Measurements from ENCODE around the gene PCDHB14.
"Not testable (repeated sequence)": the region's sequence is repeated elsewhere in the genome, so short reads cannot be mapped to it uniquely, and the experiment has no call there.

The PCDHB14 gene

DNA sequence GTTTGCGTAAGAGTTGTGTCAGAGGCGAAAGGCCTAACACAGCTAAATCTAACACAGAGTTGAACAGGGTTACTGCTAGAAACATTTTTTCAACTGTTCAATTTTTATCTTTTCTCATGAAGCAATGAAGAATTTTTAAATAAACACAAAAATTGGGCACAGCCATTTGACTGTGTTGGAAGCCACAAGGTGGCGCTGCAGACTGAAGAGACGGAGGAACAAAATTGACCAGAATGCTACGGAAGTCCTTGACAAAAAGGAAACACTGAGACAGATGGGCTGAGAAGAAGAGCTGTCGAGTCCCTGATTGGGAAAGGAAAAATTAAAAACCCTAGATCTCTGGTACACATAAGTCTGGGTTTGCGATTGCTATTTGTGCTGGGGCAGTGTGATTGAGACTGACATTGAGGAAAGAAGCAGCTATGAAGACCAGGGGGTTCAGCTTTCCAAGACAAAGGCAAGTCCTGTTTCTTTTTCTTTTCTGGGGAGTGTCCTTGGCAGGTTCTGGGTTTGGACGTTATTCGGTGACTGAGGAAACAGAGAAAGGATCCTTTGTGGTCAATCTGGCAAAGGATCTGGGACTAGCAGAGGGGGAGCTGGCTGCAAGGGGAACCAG, 36.1 kb upstream of the PCDHB14 start, which contains the start of gene PCDHB9:
Gene PCDHB9 (plus strand): TSS at position 265 of the 616 bp plus-strand sequence. CDS start 158 bp downstream, at position 423.
- peak within 1 kb of the TSS; percentile 15 to 53 (median 42) for H3K4me3 ChIP-seq (ENCODE audit: low read depth in 1 of 5, low read length in 5 of 5)
- peaks cover 0 to 6% (median 0%) of the 10 kb centered on the region in 5 donors for H3K27me3 ChIP-seq (ENCODE audit: control insufficient read depth in 5 of 5, insufficient read depth in 4 of 5, low read length in 5 of 5)

DNA sequence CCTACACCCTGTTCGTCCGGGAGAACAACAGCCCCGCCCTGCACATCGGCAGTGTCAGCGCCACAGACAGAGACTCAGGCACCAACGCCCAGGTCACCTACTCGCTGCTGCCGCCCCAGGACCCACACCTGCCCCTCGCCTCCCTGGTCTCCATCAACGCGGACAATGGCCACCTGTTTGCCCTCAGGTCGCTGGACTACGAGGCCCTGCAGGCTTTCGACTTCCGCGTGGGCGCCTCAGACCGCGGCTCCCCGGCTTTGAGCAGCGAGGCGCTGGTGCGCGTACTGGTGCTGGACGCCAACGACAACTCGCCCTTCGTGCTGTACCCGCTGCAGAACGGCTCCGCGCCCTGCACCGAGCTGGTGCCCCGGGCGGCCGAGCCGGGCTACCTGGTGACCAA, 34.5 kb upstream of the PCDHB14 start:
- peaks cover 11 to 43% (median 24%) of the 10 kb centered on the region in 5 donors for H3K9me3 ChIP-seq (ENCODE audit: control insufficient read depth in 5 of 5, low read length in 5 of 5)
- not testable (repeated sequence) for H3K27me3 ChIP-seq (ENCODE audit: control insufficient read depth in 5 of 5, insufficient read depth in 4 of 5, low read length in 5 of 5); H3K9ac ChIP-seq (ENCODE audit: low read length in 5 of 5); H3K27ac ChIP-seq (ENCODE audit: low read depth, low read length); H3K4me1 ChIP-seq (ENCODE audit: control insufficient read depth in 5 of 5, insufficient read depth in 5 of 5, low read length in 5 of 5); H3K36me3 ChIP-seq (ENCODE audit: control insufficient read depth in 5 of 5, insufficient read depth in 5 of 5, low read length in 5 of 5)
- peak overlapping the region in 2 of 5 donors; percentile 26 to 33 for H3K4me3 ChIP-seq (ENCODE audit: low read depth in 1 of 5, low read length in 5 of 5)

More for the DNA sequence above, 36.1 kb upstream of the PCDHB14 start, which contains the start of gene PCDHB9:
- Histone ChIP-seq H3K36me3 (ENCODE audit: control insufficient read depth in 5 of 5, insufficient read depth in 5 of 5, low read length in 5 of 5) (no peaks in the 10 kb centered on the region), H3K4me1 (ENCODE audit: control insufficient read depth in 5 of 5, insufficient read depth in 5 of 5, low read length in 5 of 5) (peaks cover 0 to 11% (median 4%) of the 10 kb centered on the region in 5 donors), H3K27ac (ENCODE audit: low read depth, low read length) (no peak within 1 kb of the TSS), H3K9me3 (ENCODE audit: control insufficient read depth in 5 of 5, low read length in 5 of 5) (peaks cover 5 to 42% (median 19%) of the 10 kb centered on the region in 5 donors), H3K9ac (ENCODE audit: low read length in 5 of 5) (no peak within 1 kb of the TSS)

DNA sequence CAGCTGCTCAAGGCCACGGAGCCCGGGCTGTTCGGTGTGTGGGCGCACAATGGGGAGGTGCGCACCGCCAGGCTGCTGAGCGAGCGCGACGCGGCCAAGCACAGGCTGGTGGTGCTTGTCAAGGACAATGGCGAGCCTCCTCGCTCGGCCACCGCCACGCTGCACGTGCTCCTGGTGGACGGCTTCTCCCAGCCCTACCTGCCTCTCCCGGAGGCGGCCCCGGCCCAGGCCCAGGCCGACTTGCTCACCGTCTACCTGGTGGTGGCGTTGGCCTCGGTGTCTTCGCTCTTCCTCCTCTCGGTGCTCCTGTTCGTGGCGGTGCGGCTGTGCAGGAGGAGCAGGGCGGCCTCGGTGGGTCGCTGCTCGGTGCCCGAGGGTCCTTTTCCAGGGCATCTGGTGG, 34.0 kb upstream of the PCDHB14 start:
- H3K9ac ChIP-seq (ENCODE audit: low read length in 5 of 5); H3K27ac ChIP-seq (ENCODE audit: low read depth, low read length); H3K4me3 ChIP-seq (ENCODE audit: low read depth in 1 of 5, low read length in 5 of 5); H3K4me1 ChIP-seq (ENCODE audit: control insufficient read depth in 5 of 5, insufficient read depth in 5 of 5, low read length in 5 of 5); H3K36me3 ChIP-seq (ENCODE audit: control insufficient read depth in 5 of 5, insufficient read depth in 5 of 5, low read length in 5 of 5); H3K27me3 ChIP-seq (ENCODE audit: control insufficient read depth in 5 of 5, insufficient read depth in 4 of 5, low read length in 5 of 5): not testable (repeated sequence)
- peaks cover 11 to 42% (median 23%) of the 10 kb centered on the region in 5 donors for H3K9me3 ChIP-seq (ENCODE audit: control insufficient read depth in 5 of 5, low read length in 5 of 5)

DNA sequence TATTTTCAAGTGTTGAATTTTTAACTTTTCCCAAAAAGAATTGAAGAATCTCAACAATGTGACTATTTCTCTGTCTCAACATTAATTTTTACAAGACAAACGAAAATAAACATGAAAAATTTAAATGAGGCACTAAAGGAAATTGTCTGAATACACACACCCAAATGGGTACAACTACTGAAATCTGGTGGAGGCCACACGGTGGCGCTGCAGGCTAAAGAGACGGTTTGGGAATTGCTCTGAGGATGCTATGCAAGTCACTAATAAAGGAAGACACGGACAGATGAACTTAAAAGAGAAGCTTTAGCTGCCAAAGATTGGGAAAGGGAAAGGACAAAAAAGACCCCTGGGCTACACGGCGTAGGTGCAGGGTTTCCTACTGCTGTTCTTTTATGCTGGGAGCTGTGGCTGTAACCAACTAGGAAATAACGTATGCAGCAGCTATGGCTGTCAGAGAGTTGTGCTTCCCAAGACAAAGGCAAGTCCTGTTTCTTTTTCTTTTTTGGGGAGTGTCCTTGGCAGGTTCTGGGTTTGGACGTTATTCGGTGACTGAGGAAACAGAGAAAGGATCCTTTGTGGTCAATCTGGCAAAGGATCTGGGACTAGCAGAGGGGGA, 30.9 kb upstream of the PCDHB14 start, which contains the start of gene PCDHB10:
Gene PCDHB10 (plus strand): TSS at position 244 of the 616 bp plus-strand sequence. CDS start 200 bp downstream, at position 444.
- H3K36me3 ChIP-seq (ENCODE audit: control insufficient read depth in 5 of 5, insufficient read depth in 5 of 5, low read length in 5 of 5), result no peaks in the 10 kb centered on the region
- H3K9ac ChIP-seq (ENCODE audit: low read length in 5 of 5), result no peak within 1 kb of the TSS
- peaks cover 0 to 3% (median 0%) of the 10 kb centered on the region in 5 donors for H3K27me3 ChIP-seq (ENCODE audit: control insufficient read depth in 5 of 5, insufficient read depth in 4 of 5, low read length in 5 of 5)
- H3K4me1 ChIP-seq (ENCODE audit: control insufficient read depth in 5 of 5, insufficient read depth in 5 of 5, low read length in 5 of 5), result peaks cover 0 to under 1% (median 0%) of the 10 kb centered on the region in 5 donors
- H3K27ac ChIP-seq (ENCODE audit: low read depth, low read length), result no peak within 1 kb of the TSS
- peaks cover 19 to 45% (median 34%) of the 10 kb centered on the region in 5 donors for H3K9me3 ChIP-seq (ENCODE audit: control insufficient read depth in 5 of 5, low read length in 5 of 5)
- peak within 1 kb of the TSS; percentile 8 to 40 (median 33) for H3K4me3 ChIP-seq (ENCODE audit: low read depth in 1 of 5, low read length in 5 of 5)

DNA sequence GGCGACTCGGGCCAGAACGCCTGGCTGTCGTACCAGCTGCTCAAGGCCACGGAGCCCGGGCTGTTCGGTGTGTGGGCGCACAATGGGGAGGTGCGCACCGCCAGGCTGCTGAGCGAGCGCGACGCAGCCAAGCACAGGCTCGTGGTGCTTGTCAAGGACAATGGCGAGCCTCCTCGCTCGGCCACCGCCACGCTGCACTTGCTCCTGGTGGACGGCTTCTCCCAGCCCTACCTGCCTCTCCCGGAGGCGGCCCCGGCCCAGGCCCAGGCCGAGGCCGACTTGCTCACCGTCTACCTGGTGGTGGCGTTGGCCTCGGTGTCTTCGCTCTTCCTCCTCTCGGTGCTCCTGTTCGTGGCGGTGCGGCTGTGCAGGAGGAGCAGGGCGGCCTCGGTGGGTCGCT, 28.8 kb upstream of the PCDHB14 start:
- not testable (repeated sequence) for H3K27me3 ChIP-seq (ENCODE audit: control insufficient read depth in 5 of 5, insufficient read depth in 4 of 5, low read length in 5 of 5); H3K4me1 ChIP-seq (ENCODE audit: control insufficient read depth in 5 of 5, insufficient read depth in 5 of 5, low read length in 5 of 5); H3K27ac ChIP-seq (ENCODE audit: low read depth, low read length); H3K36me3 ChIP-seq (ENCODE audit: control insufficient read depth in 5 of 5, insufficient read depth in 5 of 5, low read length in 5 of 5); H3K4me3 ChIP-seq (ENCODE audit: low read depth in 1 of 5, low read length in 5 of 5); H3K9ac ChIP-seq (ENCODE audit: low read length in 5 of 5)
- H3K9me3 ChIP-seq (ENCODE audit: control insufficient read depth in 5 of 5, low read length in 5 of 5), result peaks cover 19 to 44% (median 38%) of the 10 kb centered on the region in 5 donors

DNA sequence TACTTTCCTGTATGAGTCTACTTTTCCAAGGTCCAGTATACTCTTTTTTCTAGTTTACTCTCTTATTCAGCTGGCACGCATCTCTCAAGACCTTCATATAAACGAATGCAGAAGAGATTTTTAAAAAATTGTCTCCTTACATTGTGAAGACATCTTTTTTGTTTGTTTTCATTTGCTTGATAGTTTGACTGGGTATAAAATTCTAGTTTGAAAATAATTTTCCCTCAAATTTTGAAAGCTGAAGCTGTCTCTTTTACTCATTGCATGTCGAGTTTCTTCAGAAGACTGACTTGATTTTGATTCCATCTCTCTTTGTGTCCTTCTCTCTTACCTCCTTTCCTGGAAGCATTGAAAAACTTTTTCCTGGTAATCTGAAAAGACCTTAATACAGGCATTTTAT, 26.8 kb upstream of the PCDHB14 start:
- Histone ChIP-seq H3K4me3 (ENCODE audit: low read depth in 1 of 5, low read length in 5 of 5) (no peak overlapping the region), H3K27me3 (ENCODE audit: control insufficient read depth in 5 of 5, insufficient read depth in 4 of 5, low read length in 5 of 5) (peaks cover 0 to 4% (median 0%) of the 10 kb centered on the region in 5 donors), H3K9ac (ENCODE audit: low read length in 5 of 5) (no peak overlapping the region), H3K4me1 (ENCODE audit: control insufficient read depth in 5 of 5, insufficient read depth in 5 of 5, low read length in 5 of 5) (no peaks in the 10 kb centered on the region), H3K9me3 (ENCODE audit: control insufficient read depth in 5 of 5, low read length in 5 of 5) (peaks cover 32 to 57% (median 45%) of the 10 kb centered on the region in 5 donors), H3K36me3 (ENCODE audit: control insufficient read depth in 5 of 5, insufficient read depth in 5 of 5, low read length in 5 of 5) (peaks cover 0 to 3% (median 0%) of the 10 kb centered on the region in 5 donors), H3K27ac (ENCODE audit: low read depth, low read length) (no peak overlapping the region)

DNA sequence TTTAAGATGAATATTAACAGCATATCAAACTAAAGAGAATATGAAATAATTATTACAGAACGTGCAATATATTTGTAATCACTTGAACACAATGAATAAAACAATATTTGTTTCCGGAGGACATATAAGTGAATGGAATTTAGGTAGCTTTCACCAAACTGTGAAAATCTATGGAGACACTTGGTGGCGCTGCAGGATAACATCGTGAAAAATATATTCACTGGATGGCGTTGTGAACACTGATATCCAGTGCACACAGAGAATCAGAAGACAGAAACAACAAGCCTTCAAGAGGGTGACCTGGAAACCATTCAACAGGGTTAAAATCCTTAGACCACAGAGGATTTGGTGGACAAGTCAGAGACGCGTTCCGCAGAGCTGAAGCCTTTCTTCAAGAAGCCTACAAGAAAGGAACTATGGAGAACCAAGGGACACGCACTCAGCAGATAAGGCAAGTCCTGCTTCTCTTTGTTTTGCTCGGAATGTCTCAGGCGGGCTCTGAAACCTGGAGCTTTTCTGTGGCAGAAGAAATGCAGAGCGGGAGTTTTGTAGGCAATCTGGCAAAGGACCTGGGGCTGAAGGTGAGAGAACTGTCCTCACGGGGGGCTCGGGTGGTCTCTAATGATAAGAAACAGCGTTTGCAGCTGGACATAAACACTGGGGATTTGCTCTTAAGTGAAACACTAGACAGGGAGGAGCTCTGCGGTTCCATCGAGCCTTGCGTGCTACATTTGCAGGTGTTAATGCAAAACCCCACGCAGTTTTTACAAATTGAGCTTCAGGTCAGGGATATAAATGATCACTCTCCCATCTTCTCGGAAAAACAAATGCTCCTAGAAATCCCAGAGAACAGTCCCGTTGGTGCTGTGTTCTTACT, 23.5 kb upstream of the PCDHB14 start, which contains the start of gene PCDHB11:
Gene PCDHB11 (plus strand): TSS at position 269 of the 877 bp plus-strand sequence. CDS start 148 bp downstream, at position 417.
- peak within 1 kb of the TSS; percentile 19 to 62 (median 41) for H3K4me3 ChIP-seq (ENCODE audit: low read depth in 1 of 5, low read length in 5 of 5)
- H3K36me3 ChIP-seq (ENCODE audit: control insufficient read depth in 5 of 5, insufficient read depth in 5 of 5, low read length in 5 of 5), result peaks cover 0 to 3% (median 0%) of the 10 kb centered on the region in 5 donors
- no peak within 1 kb of the TSS for H3K9ac ChIP-seq (ENCODE audit: low read length in 5 of 5)
- H3K4me1 ChIP-seq (ENCODE audit: control insufficient read depth in 5 of 5, insufficient read depth in 5 of 5, low read length in 5 of 5), result no peaks in the 10 kb centered on the region
- no peak within 1 kb of the TSS for H3K27ac ChIP-seq (ENCODE audit: low read depth, low read length)
- peaks cover 27 to 48% (median 37%) of the 10 kb centered on the region in 5 donors for H3K9me3 ChIP-seq (ENCODE audit: control insufficient read depth in 5 of 5, low read length in 5 of 5)
- H3K27me3 ChIP-seq (ENCODE audit: control insufficient read depth in 5 of 5, insufficient read depth in 4 of 5, low read length in 5 of 5), result peaks cover 0 to 4% (median 0%) of the 10 kb centered on the region in 5 donors

DNA sequence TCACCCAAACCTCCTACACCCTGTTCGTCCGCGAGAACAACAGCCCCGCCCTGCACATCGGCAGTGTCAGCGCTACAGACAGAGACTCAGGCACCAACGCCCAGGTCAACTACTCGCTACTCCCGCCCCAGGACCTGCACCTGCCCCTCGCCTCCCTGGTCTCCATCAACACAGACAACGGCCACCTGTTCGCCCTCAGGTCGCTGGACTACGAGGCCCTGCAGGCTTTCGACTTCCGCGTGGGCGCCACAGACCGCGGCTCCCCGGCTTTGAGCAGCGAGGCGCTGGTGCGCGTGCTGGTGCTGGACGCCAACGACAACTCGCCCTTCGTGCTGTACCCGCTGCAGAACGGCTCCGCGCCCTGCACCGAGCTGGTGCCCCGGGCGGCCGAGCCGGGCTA, 22.0 kb upstream of the PCDHB14 start:
- H3K36me3 ChIP-seq (ENCODE audit: control insufficient read depth in 5 of 5, insufficient read depth in 5 of 5, low read length in 5 of 5); H3K4me1 ChIP-seq (ENCODE audit: control insufficient read depth in 5 of 5, insufficient read depth in 5 of 5, low read length in 5 of 5); H3K9ac ChIP-seq (ENCODE audit: low read length in 5 of 5); H3K27me3 ChIP-seq (ENCODE audit: control insufficient read depth in 5 of 5, insufficient read depth in 4 of 5, low read length in 5 of 5); H3K27ac ChIP-seq (ENCODE audit: low read depth, low read length): not testable (repeated sequence)
- Histone ChIP-seq H3K9me3 (ENCODE audit: control insufficient read depth in 5 of 5, low read length in 5 of 5) (peaks cover 27 to 46% (median 32%) of the 10 kb centered on the region in 5 donors), H3K4me3 (ENCODE audit: low read depth in 1 of 5, low read length in 5 of 5) (peak overlapping the region in 2 of 5 donors; percentile 16 to 37)

DNA sequence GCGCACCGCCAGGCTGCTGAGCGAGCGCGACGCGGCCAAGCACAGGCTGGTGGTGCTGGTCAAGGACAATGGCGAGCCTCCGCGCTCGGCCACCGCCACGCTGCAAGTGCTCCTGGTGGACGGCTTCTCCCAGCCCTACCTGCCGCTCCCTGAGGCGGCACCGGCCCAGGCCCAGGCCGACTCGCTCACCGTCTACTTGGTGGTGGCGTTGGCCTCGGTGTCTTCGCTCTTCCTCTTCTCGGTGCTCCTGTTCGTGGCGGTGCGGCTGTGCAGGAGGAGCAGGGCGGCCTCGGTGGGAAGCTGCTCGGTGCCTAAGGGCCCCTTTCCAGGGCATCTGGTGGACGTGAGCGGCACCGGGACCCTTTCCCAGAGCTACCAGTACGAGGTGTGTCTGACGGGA, 21.5 kb upstream of the PCDHB14 start:
- not testable (repeated sequence) for H3K4me3 ChIP-seq (ENCODE audit: low read depth in 1 of 5, low read length in 5 of 5); H3K27ac ChIP-seq (ENCODE audit: low read depth, low read length); H3K27me3 ChIP-seq (ENCODE audit: control insufficient read depth in 5 of 5, insufficient read depth in 4 of 5, low read length in 5 of 5); H3K9ac ChIP-seq (ENCODE audit: low read length in 5 of 5); H3K4me1 ChIP-seq (ENCODE audit: control insufficient read depth in 5 of 5, insufficient read depth in 5 of 5, low read length in 5 of 5); H3K36me3 ChIP-seq (ENCODE audit: control insufficient read depth in 5 of 5, insufficient read depth in 5 of 5, low read length in 5 of 5)
- peaks cover 22 to 41% (median 29%) of the 10 kb centered on the region in 5 donors for H3K9me3 ChIP-seq (ENCODE audit: control insufficient read depth in 5 of 5, low read length in 5 of 5)

Measured in subcutaneous abdominal adipose tissue (tissue), 5 donors.